Choroid plexus epithelial cell (primary cell): ENCODE results near the gene MAP3K20.

ENCODE experiments used
- DNase-seq: peaks from one replicate; pipeline ENCODE4 v3.0.0-alpha.2; 2010; ENCODE audit warnings: low read depth
- H3K4me3 ChIP-seq: 2 replicates; pipeline ENCODE4 v1.5.1; 2011; ENCODE audit warnings: low read depth, mild to moderate bottlenecking, control low read depth, low read length, moderate library complexity
- CTCF ChIP-seq: conservative IDR thresholded peaks from 2 replicates; pipeline ENCODE4 v1.5.1; 2011; ENCODE audit warnings: low read depth, mild to moderate bottlenecking, control low read depth, inconsistent platforms, low read length, moderate library complexity

The MAP3K20 gene

GRCh38 chr2:173099271-173099670, 23.6 kb downstream of the MAP3K20 start:
- no peak for TF ChIP-seq CTCF
- no peak for DNase-seq
- no peak overlapping the region for H3K4me3 ChIP-seq

GRCh38 chr2:173099804-173100203, 24.2 kb downstream of the MAP3K20 start:
- TF ChIP-seq CTCF, result no peak
- H3K4me3 ChIP-seq, result no peak overlapping the region
- no peak for DNase-seq

GRCh38 chr2:173101687-173102086, 26.0 kb downstream of the MAP3K20 start:
- TF ChIP-seq CTCF, result no peak
- peak; percentile 86 for DNase-seq
- H3K4me3 ChIP-seq, result no peak overlapping the region

GRCh38 chr2:173104156-173104555, 28.5 kb downstream of the MAP3K20 start:
- H3K4me3 ChIP-seq, result no peak overlapping the region
- no peak for DNase-seq
- TF ChIP-seq CTCF, result no peak

GRCh38 chr2:173106959-173107628, 31.4 kb downstream of the MAP3K20 start:
- TF ChIP-seq CTCF, result no peak
- no peak for DNase-seq
- no peak overlapping the region for H3K4me3 ChIP-seq

- no peak overlapping the region for H3K4me3 ChIP-seq
- no peak for DNase-seq
- no peak for TF ChIP-seq CTCF
These were observed 32.0 kb downstream of the MAP3K20 start for GRCh38 chr2:173107629-173108022.
